Osteoblast (primary cell): Measurements from ENCODE around the gene PLCD3. TPM values are rescaled to one million over a fixed set of nuclear protein-coding genes. Genes with fewer than 3 reads are reported as not detected.

Experiments used
- DNase-seq: peaks from one replicate; pipeline ENCODE4 v3.0.0; 2011; ENCODE audit warnings: low spot score, mixed read lengths; ENCODE audit not compliant: insufficient read length; ENCODE audit errors: missing footprints
- H2AFZ ChIP-seq: 2 replicates; pipeline ENCODE4 v1.6.0; 2011; ENCODE audit warnings: mild to moderate bottlenecking, low read length
- H3K27ac ChIP-seq: 2 replicates; pipeline ENCODE4 v1.5.1; 2011; ENCODE audit warnings: mild to moderate bottlenecking, low read depth, low read length, moderate library complexity
- H3K27me3 ChIP-seq: 2 replicates; pipeline ENCODE4 v1.6.0; 2012; ENCODE audit warnings: mild to moderate bottlenecking, control low read depth, inconsistent platforms, low read length, moderate library complexity; ENCODE audit not compliant: insufficient read depth
- H3K36me3 ChIP-seq: 2 replicates; pipeline ENCODE4 v1.5.1; 2011; ENCODE audit warnings: mild to moderate bottlenecking, low read length, control low read depth, moderate library complexity; ENCODE audit not compliant: insufficient read depth
- H3K4me1 ChIP-seq: 2 replicates; pipeline ENCODE4 v1.5.1; 2011; ENCODE audit warnings: mild to moderate bottlenecking, low read length, control low read depth, moderate library complexity; ENCODE audit not compliant: insufficient read depth
- H3K4me2 ChIP-seq: 2 replicates; pipeline ENCODE4 v1.6.0; 2011; ENCODE audit warnings: mild to moderate bottlenecking, low read length; ENCODE audit not compliant: insufficient read depth
- H3K4me3 ChIP-seq: fragments of 200-600 bp; sonication (generic); 3 replicates; pipeline ENCODE4 v1.5.1; 2012; ENCODE audit warnings: mild to moderate bottlenecking, low read length, inconsistent platforms; ENCODE audit not compliant: insufficient read depth
- H3K79me2 ChIP-seq: 2 replicates; pipeline ENCODE4 v1.6.0; 2012; ENCODE audit warnings: mild to moderate bottlenecking, low read length, control low read depth, inconsistent platforms; ENCODE audit not compliant: insufficient read depth
- H3K9me3 ChIP-seq: 2 replicates; pipeline ENCODE4 v1.5.1; 2011; ENCODE audit warnings: low read depth, low read length, control low read depth
- H4K20me1 ChIP-seq: 2 replicates; pipeline ENCODE4 v1.6.0; 2012; ENCODE audit warnings: mild to moderate bottlenecking, low read length, control low read depth; ENCODE audit not compliant: insufficient read depth
- total RNA-seq: library from RNA; depleted of rRNA; stranded (reverse); fragments of >200 nt; gene quantifications from 2 replicates; pipeline ENCODE4 v1.2.3, GENCODE V29; 2012
- TF ChIP-seq, protein P1 (sequence below): IDR thresholded peaks from 2 replicates; pipeline ENCODE4 v1.5.1; 2011; ENCODE audit warnings: mild to moderate bottlenecking, low read depth, low read length, moderate library complexity; ENCODE audit errors: extremely low read depth

PLCD3 gene
- total RNA-seq, 1 donor: 31.5 TPM

DNA sequence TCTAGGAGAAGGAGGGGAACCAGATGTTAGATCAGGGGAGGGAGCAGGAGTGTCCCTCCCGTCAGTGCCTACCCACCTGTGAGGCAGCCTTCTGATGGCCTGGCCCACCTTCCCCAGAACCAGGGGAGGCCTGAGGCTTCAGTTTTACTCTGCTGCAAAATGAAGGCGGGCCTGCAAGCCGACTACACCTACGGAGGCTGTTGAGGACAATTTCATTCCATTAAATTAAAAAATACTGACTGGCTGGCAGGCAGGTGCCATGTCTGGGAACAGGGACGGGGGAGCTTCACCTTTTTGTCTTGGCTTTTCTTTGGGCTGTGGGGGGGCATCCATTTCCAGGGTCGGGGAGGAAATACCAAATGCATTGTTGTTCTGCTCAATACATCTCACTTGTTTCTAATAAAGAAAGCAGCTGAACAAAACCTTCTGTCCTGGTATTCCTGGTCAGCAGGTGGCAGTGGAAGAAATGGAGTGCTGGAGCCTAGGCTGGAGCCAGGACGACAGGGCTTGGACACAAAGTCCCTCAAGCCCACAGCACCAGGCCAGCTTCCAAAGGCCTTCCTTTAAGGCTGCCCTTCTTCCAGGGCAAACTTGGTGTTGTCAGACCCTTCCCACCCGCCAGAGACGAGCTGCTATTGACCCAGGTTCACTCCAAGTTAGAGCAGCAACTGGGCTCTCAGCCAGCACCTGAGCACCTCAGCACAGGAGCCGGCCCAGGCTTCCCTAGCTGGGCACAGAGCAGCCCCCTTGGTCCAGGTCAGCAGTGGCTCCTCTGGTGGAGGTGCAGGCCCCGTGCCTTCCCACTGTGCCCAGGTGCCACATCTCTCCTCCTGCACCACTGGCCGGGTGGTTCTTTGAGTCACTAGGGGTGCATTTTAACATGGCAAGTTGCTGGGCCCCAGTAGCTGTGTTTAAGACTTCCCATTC, 23.5 kb downstream of the PLCD3 start:
- Histone ChIP-seq H3K27me3 (no peaks in the 10 kb centered on the region), H3K27ac (no peak overlapping the region), H3K79me2 (peaks cover 9% of the 10 kb centered on the region), H3K4me3 (no peak overlapping the region), H3K9me3 (no peaks in the 10 kb centered on the region), H3K4me2 (no peak overlapping the region), H2AFZ (no peak overlapping the region), H3K4me1 (no peaks in the 10 kb centered on the region), H3K36me3 (peaks cover 47% of the 10 kb centered on the region), H4K20me1 (peaks cover 11% of the 10 kb centered on the region)
- TF ChIP-seq, protein P1, sequence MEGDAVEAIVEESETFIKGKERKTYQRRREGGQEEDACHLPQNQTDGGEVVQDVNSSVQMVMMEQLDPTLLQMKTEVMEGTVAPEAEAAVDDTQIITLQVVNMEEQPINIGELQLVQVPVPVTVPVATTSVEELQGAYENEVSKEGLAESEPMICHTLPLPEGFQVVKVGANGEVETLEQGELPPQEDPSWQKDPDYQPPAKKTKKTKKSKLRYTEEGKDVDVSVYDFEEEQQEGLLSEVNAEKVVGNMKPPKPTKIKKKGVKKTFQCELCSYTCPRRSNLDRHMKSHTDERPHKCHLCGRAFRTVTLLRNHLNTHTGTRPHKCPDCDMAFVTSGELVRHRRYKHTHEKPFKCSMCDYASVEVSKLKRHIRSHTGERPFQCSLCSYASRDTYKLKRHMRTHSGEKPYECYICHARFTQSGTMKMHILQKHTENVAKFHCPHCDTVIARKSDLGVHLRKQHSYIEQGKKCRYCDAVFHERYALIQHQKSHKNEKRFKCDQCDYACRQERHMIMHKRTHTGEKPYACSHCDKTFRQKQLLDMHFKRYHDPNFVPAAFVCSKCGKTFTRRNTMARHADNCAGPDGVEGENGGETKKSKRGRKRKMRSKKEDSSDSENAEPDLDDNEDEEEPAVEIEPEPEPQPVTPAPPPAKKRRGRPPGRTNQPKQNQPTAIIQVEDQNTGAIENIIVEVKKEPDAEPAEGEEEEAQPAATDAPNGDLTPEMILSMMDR: no peak
- DNase-seq: peak; percentile 73

DNA sequence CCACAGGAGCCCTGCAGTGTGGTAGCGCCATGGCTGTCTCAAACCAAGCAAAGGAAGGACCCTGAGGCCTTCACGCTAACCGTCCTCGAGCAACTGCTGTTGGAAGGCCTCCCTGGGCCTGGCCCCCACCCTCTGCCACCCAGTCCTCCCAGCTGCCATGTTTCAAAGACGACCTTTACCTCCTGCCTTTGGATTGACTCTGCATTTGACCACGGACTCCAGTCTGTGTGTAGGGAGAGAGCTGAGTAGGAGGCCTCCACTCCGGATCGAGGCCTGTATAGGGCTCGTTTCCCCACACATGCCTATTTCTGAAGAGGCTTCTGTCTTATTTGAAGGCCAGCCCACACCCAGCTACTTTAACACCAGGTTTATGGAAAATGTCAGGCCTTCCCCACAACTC, 24.3 kb downstream of the PLCD3 start:
- Histone ChIP-seq H3K9me3 (no peaks in the 10 kb centered on the region), H3K79me2 (peaks cover 9% of the 10 kb centered on the region), H3K36me3 (peaks cover 55% of the 10 kb centered on the region), H3K27me3 (no peaks in the 10 kb centered on the region), H3K27ac (no peak overlapping the region), H3K4me1 (no peaks in the 10 kb centered on the region), H2AFZ (no peak overlapping the region), H4K20me1 (peaks cover 11% of the 10 kb centered on the region), H3K4me2 (no peak overlapping the region), H3K4me3 (no peak overlapping the region)
- peak; percentile 78 for DNase-seq
- TF ChIP-seq, protein P1: no peak

DNA sequence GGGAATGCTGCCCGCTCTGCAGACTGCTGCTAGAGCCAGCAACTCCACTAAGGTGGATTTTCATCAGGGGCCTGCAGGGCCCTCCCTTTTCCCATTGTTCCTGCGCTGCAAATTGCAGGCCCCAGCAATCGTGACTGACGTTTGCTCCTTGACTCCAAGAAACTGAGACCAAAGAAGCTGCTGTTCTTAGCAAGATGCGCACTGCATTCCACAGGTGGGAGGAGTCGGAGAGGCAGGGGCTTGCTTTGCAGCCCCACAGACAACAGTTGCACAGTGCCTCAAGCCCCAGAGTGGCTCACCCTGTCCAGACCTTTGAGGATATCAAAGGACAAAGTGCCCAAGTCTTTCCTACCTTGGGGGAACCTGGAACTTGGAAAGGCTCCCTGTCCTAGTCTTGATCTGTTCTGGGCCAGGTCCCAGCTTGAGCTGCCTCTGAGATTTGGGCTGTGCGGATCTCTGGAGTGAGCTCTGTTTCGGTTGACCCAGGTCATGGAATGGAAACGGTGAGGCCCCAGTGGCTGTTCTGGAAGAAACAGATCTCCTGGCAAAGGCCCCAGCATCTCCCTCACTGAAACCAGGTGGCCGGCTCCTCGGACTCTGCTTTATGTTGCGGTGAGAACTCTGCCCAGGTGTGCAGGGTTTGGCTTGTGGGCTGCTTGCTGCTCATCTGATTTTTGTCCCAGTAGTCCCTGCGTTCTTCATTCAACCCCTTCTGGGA, 24.9 kb downstream of the PLCD3 start:
- H3K79me2 ChIP-seq: peaks cover 9% of the 10 kb centered on the region
- no peak overlapping the region for H3K27ac ChIP-seq
- peaks cover 11% of the 10 kb centered on the region for H4K20me1 ChIP-seq
- peaks cover 61% of the 10 kb centered on the region for H3K36me3 ChIP-seq
- H3K4me1 ChIP-seq: no peaks in the 10 kb centered on the region
- H3K9me3 ChIP-seq: no peaks in the 10 kb centered on the region
- TF ChIP-seq, protein P1: no peak
- no peak overlapping the region for H2AFZ ChIP-seq
- H3K4me3 ChIP-seq: no peak overlapping the region
- no peak overlapping the region for H3K4me2 ChIP-seq
- H3K27me3 ChIP-seq: no peaks in the 10 kb centered on the region
- DNase-seq: peak; percentile 73

- peaks cover 67% of the 10 kb centered on the region for H3K36me3 ChIP-seq
Observed at GRCh38 chr17:45106582-45106981, 25.7 kb downstream of the PLCD3 start.

More at GRCh38 chr17:45106582-45106981, 25.7 kb downstream of the PLCD3 start:
- H3K27ac ChIP-seq: no peak overlapping the region
- H4K20me1 ChIP-seq: peaks cover 11% of the 10 kb centered on the region
- no peak overlapping the region for H3K4me3 ChIP-seq
- no peak overlapping the region for H3K4me2 ChIP-seq
- H3K9me3 ChIP-seq: no peaks in the 10 kb centered on the region
- H3K4me1 ChIP-seq: no peaks in the 10 kb centered on the region
- TF ChIP-seq, protein P1: no peak
- H2AFZ ChIP-seq: no peak overlapping the region
- peaks cover 9% of the 10 kb centered on the region for H3K79me2 ChIP-seq
- DNase-seq: peak; percentile 83
- no peaks in the 10 kb centered on the region for H3K27me3 ChIP-seq
